NCI-H1694 treated with DMSO at 0.1 percent for 48 hours (cell line): ENCODE measurements around the gene ZNF396.

Experiments used
- DNase-seq: peaks from one replicate; lab custom pipeline; 2025; lab: John Stamatoyannopoulos, UW

The ZNF396 gene

GRCh38 chr18:35383136-35383535, 6.0 kb upstream of the ZNF396 start:
- DNase-seq, result no peak

GRCh38 chr18:35379421-35379820, 2.3 kb upstream of the ZNF396 start:
- DNase-seq, result no peak

GRCh38 chr18:35378574-35378896, 1.4 kb upstream of the ZNF396 start:
- no peak for DNase-seq

- no peak for DNase-seq
These were observed 887 bp upstream of the ZNF396 start for GRCh38 chr18:35377875-35378573.

- no peak for DNase-seq
These were observed 770 bp downstream of the ZNF396 start for GRCh38 chr18:35376393-35376741.

GRCh38 chr18:35374708-35375107, 2.4 kb downstream of the ZNF396 start:
- DNase-seq, result no peak

GRCh38 chr18:35371412-35372195, 5.5 kb downstream of the ZNF396 start:
- DNase-seq, result no peak

GRCh38 chr18:35369126-35369525, 8.0 kb downstream of the ZNF396 start:
- DNase-seq, result no peak

GRCh38 chr18:35368595-35368994, 8.5 kb downstream of the ZNF396 start:
- no peak for DNase-seq

GRCh38 chr18:35362531-35362930, 14.6 kb downstream of the ZNF396 start:
- DNase-seq, result no peak

- no peak for DNase-seq
These were observed 15.4 kb downstream of the ZNF396 start for GRCh38 chr18:35361570-35362321.

GRCh38 chr18:35355140-35355618, 22.0 kb downstream of the ZNF396 start:
- DNase-seq, result peak; percentile 19

GRCh38 chr18:35352778-35353177, 24.4 kb downstream of the ZNF396 start:
- DNase-seq, result no peak

GRCh38 chr18:35352283-35352682, 24.9 kb downstream of the ZNF396 start:
- no peak for DNase-seq

GRCh38 chr18:35348001-35348400, 29.1 kb downstream of the ZNF396 start:
- DNase-seq, result no peak

- no peak for DNase-seq
These were observed 31.2 kb downstream of the ZNF396 start for GRCh38 chr18:35345950-35346349.

GRCh38 chr18:35345460-35345921, 31.6 kb downstream of the ZNF396 start:
- no peak for DNase-seq

- no peak for DNase-seq
These were observed 32.2 kb downstream of the ZNF396 start for GRCh38 chr18:35344736-35345459.

- DNase-seq, result peak; percentile 67
These were observed 33.0 kb downstream of the ZNF396 start, which contains the start of gene ZNF24 for GRCh38 chr18:35343936-35344735. TSS of gene ZNF24 (minus strand) at chr18:35344420. CDS start at chr18:35340650, 3,770 bp downstream.

- peak; percentile 25 for DNase-seq
These were observed 33.6 kb downstream of the ZNF396 start for GRCh38 chr18:35343488-35343935.

GRCh38 chr18:35337286-35337685, 39.9 kb downstream of the ZNF396 start:
- DNase-seq, result no peak
